Naive thymus-derived CD4-positive, alpha-beta T cell (primary cell): ENCODE data around the gene MIER2. TPM values are rescaled to one million over a fixed set of nuclear protein-coding genes. Genes with fewer than 3 reads are reported as not detected.

Experiments
- ATAC-seq: fragments of 150-1000 bp; cut with Tn5 transposase; 2 replicates; pipeline ENCODE4 v1.10.0; 2021; ENCODE audit warnings: mild to moderate bottlenecking, moderate library complexity
- CTCF ChIA-PET: fragments of 350-600 bp; sonication (Branson Sonifier 250); formaldehyde crosslinking; loops from one replicate; lab custom pipeline; 2021; ENCODE audit warnings: antibody characterized with exemption; lab: Charles Lee
- POLR2A ChIA-PET: fragments of 350-600 bp; sonication (Branson Sonifier 250); formaldehyde crosslinking; loops from one replicate; lab custom pipeline; 2021; ENCODE audit warnings: antibody characterized with exemption, inconsistent platforms; lab: Charles Lee
- DNase-seq, 9 donors: peaks; one replicate each; pipeline versions ENCODE4 v3.0.0 to v3.0.0-alpha.2; 2020 to 2022; ENCODE audit warnings: mixed read lengths in 1 of 9
- H3K27ac ChIP-seq: one replicate; pipeline ENCODE4 v1.7.0; 2013; ENCODE audit warnings: mild to moderate bottlenecking, low read depth, low read length, moderate library complexity
- H3K27me3 ChIP-seq, 2 donors: one replicate each; pipeline ENCODE4 v1.7.0; 2013; ENCODE audit warnings: low read length in 2 of 2, mild to moderate bottlenecking in 2 of 2, moderate library complexity in 2 of 2; ENCODE audit not compliant: control insufficient read depth in 2 of 2, insufficient read depth in 2 of 2
- H3K36me3 ChIP-seq, 3 experiments: 1 replicate in 2 of 3; 2 replicates in 1 of 3; pipeline ENCODE4 v1.7.0; 2013; ENCODE audit warnings: low read length in 3 of 3, mild to moderate bottlenecking in 3 of 3, moderate library complexity in 1 of 3; ENCODE audit not compliant: insufficient read depth in 3 of 3, control insufficient read depth in 2 of 3
- H3K4me1 ChIP-seq, 2 donors: one replicate each; pipeline ENCODE4 v1.7.0; 2013; ENCODE audit warnings: low read length in 2 of 2, mild to moderate bottlenecking in 2 of 2, moderate library complexity in 1 of 2; ENCODE audit not compliant: control insufficient read depth in 2 of 2, insufficient read depth in 2 of 2
- H3K4me3 ChIP-seq: 2 replicates; pipeline ENCODE4 v1.7.0; 2013; ENCODE audit warnings: mild to moderate bottlenecking, low read length
- H3K9me3 ChIP-seq, 3 experiments: 1 replicate in 2 of 3; 2 replicates in 1 of 3; pipeline ENCODE4 v1.7.0; 2013; ENCODE audit warnings: low read length in 3 of 3; ENCODE audit not compliant: control insufficient read depth in 2 of 3
- H3K27ac Mint-ChIP-seq, 9 donors: one replicate each; pipeline ENCODE4 v1.8.0; 2020 to 2022; ENCODE audit warnings: mixed read lengths in 9 of 9, mild to moderate bottlenecking in 8 of 9, moderate library complexity in 5 of 9, inconsistent platforms in 2 of 9
- H3K27me3 Mint-ChIP-seq, 5 donors: one replicate each; pipeline ENCODE4 v1.8.0; 2021 to 2022; ENCODE audit warnings: mixed read lengths in 5 of 5, mild to moderate bottlenecking in 1 of 5
- H3K36me3 Mint-ChIP-seq, 5 donors: one replicate each; pipeline ENCODE4 v1.8.0; 2020 to 2022; ENCODE audit warnings: mixed read lengths in 5 of 5, mild to moderate bottlenecking in 3 of 5, inconsistent platforms in 1 of 5
- H3K4me1 Mint-ChIP-seq, 7 donors: one replicate each; pipeline ENCODE4 v1.8.0; 2020 to 2022; ENCODE audit warnings: mixed read lengths in 7 of 7, mild to moderate bottlenecking in 3 of 7, inconsistent platforms in 1 of 7
- H3K4me3 Mint-ChIP-seq, 10 donors: one replicate each; pipeline ENCODE4 v1.8.0; 2020 to 2022; ENCODE audit warnings: mild to moderate bottlenecking in 10 of 10, mixed read lengths in 10 of 10, moderate library complexity in 6 of 10, inconsistent platforms in 2 of 10
- H3K9me3 Mint-ChIP-seq, 11 donors: one replicate each; pipeline ENCODE4 v1.8.0; 2020 to 2022; ENCODE audit warnings: mixed read lengths in 11 of 11, mild to moderate bottlenecking in 4 of 11, inconsistent platforms in 1 of 11, moderate library complexity in 1 of 11
- intact Hi-C, 2 donors: fragments of 100-400 bp; cut with micrococcal nuclease; formaldehyde crosslinking; loops; one replicate each; pipeline ENCODE4 v1.15.1; 2023
- polyA plus RNA-seq, 2 donors: library from polyadenylated mRNA; unstranded; fragments of 300-500 nt; fragmentation: Illumina TruSeq; gene quantifications; one replicate each; pipeline ENCODE4 v1.2.3, GENCODE V29; 2021
- total RNA-seq, 6 experiments: library from RNA in 5 of 6; stranded (reverse) in 5 of 6; gene quantifications; 1 replicate in 5 of 6; 2 replicates in 1 of 6; pipeline ENCODE4 v1.2.3 and lab custom pipeline; 2021 to 2026

MIER2 gene
- total and polyA plus RNA-seq, 7 experiments from 2014 or later: 3.9 to 24.6 (median 16.4) TPM

GRCh38 chr19:291561-292280 lies 52.9 kb downstream of the MIER2 start:
- H3K27ac ChIP-seq: no peak overlapping the region
- no peak for ATAC-seq
- peak overlapping the region in 2 of 10 donors; percentile 32 to 64 for H3K4me3 Mint-ChIP-seq

DNA sequence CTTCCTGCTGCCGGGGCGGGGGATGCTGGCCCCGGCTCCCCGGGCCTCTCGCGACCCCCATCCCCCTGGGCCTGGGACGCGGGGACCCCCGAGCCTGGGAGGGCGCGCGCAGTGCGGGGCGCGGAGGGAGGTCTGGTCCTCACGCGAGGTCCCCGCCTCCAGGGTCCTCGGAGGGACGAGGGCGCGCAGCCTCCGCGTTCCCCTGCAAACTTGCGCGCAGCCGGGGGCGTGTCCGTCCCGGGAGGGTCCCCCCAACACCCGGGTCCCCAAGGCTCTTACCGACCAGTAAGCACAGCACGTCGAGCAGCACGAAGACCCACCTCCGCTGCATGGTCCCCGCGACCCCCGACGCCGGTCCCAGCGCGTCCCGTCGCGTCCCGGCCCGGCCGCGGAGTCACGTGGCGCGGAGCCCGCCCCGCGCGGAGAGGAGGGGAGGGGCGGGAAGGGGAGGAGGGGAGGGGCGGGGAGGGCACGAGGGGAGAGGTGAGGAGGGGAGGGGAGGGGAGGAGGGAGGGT lies 53.5 kb downstream of the MIER2 start, which contains the start of gene PLPP2:
PLPP2 (minus strand) TSS at position 398 of the 516 bp plus-strand sequence; CDS start at position 331, 67 bp downstream.
- Histone ChIP-seq H3K4me1 (peaks cover 0 to 6% of the 10 kb centered on the region in 2 donors), H3K27ac (no peak within 1 kb of the TSS), H3K27me3 (peaks cover 0 to 8% of the 10 kb centered on the region in 2 donors), H3K36me3 (no peaks in the 10 kb centered on the region), H3K4me3 (no peak within 1 kb of the TSS), H3K9me3 (no peaks in the 10 kb centered on the region)
- no peaks in the 10 kb centered on the region for H3K36me3 Mint-ChIP-seq
- ATAC-seq (no peak), DNase-seq (no peak)
- CTCF ChIA-PET: no interaction called here
- peaks cover 40 to 57% (median 49%) of the 10 kb centered on the region in 5 donors for H3K27me3 Mint-ChIP-seq
- intact Hi-C loops: no loop called here
- H3K4me3 Mint-ChIP-seq: peak within 1 kb of the TSS in 9 of 10 donors; percentile 45 to 77 (median 56)
- H3K4me1 Mint-ChIP-seq: peaks cover 0 to 23% (median 16%) of the 10 kb centered on the region in 7 donors
- peaks cover 0 to 2% (median 0%) of the 10 kb centered on the region in 11 donors for H3K9me3 Mint-ChIP-seq
- H3K27ac Mint-ChIP-seq: no peak within 1 kb of the TSS
- POLR2A ChIA-PET: no interaction called here

More at GRCh38 chr19:291561-292280, 52.9 kb downstream of the MIER2 start:
- H3K4me1 Mint-ChIP-seq: peaks cover 0 to 27% (median 16%) of the 10 kb centered on the region in 7 donors
- peaks cover 0 to 2% (median 0%) of the 10 kb centered on the region in 11 donors for H3K9me3 Mint-ChIP-seq
- ChIA-PET CTCF (no interaction called here), POLR2A (no interaction called here)
- H3K27ac Mint-ChIP-seq: no peak overlapping the region
- H3K27me3 Mint-ChIP-seq: peaks cover 44 to 60% (median 49%) of the 10 kb centered on the region in 5 donors
- no peaks in the 10 kb centered on the region for H3K9me3 ChIP-seq
- H3K36me3 ChIP-seq: no peaks in the 10 kb centered on the region
- H3K27me3 ChIP-seq: peaks cover 0 to 8% of the 10 kb centered on the region in 2 donors
- H3K36me3 Mint-ChIP-seq: no peaks in the 10 kb centered on the region
- intact Hi-C loops: no loop called here
- H3K4me3 ChIP-seq: no peak overlapping the region
- H3K4me1 ChIP-seq: peaks cover 0 to 6% of the 10 kb centered on the region in 2 donors
- DNase-seq: no peak

- Mint-ChIP-seq H3K4me1 (peaks cover 0 to 23% (median 16%) of the 10 kb centered on the region in 7 donors), H3K9me3 (peaks cover 0 to 2% (median 0%) of the 10 kb centered on the region in 11 donors), H3K4me3 (peak overlapping the region in 9 of 10 donors; percentile 45 to 77 (median 56)), H3K36me3 (no peaks in the 10 kb centered on the region), H3K27ac (no peak overlapping the region), H3K27me3 (peaks cover 40 to 54% (median 49%) of the 10 kb centered on the region in 5 donors)
- intact Hi-C loops: no loop called here
- peaks cover 0 to 8% of the 10 kb centered on the region in 2 donors for H3K27me3 ChIP-seq
- no peak overlapping the region for H3K27ac ChIP-seq
- no peak for DNase-seq
- no peaks in the 10 kb centered on the region for H3K36me3 ChIP-seq
- ChIA-PET CTCF (no interaction called here), POLR2A (no interaction called here)
- no peak overlapping the region for H3K4me3 ChIP-seq
- H3K9me3 ChIP-seq: no peaks in the 10 kb centered on the region
- peaks cover 0 to 6% of the 10 kb centered on the region in 2 donors for H3K4me1 ChIP-seq
- ATAC-seq: no peak
These were observed 54.1 kb downstream of the MIER2 start for GRCh38 chr19:290372-291005.

DNA sequence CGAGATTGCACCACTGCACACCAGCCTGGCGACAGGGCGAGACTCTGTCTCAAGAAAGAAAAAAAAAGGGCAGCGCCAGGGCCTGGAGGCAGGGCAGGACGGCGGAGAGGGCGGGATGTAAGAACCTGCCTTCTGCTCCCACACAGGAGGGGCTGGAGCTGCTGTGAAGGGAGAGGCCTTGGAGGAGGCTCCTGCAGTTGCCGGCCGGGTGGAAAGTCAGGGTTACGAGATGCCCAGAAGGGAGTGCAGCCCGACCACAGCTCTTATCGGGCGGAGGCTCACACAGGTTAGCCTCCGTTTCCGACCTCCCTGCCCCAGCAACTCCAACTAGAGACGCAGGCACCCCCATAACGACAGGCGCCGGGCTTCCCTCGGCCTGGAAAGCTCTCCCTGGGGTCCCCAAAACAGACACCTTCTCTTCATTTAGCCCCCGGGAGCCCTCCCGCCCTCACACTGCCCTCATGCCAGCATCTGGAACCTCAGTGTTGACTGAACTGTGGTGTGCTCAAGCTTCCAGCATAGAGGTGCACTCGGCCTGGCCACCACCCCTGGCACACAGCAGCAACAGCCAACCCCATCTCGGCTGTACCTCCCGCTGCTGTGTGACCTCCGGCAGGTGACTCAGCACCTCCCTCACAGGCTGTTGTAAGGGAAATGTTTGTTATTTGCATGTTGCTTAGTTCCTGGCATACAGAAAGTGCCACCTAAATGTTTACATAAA lies 54.8 kb downstream of the MIER2 start:
- DNase-seq (peak in 1 of 9 donors; percentile 10), ATAC-seq (peak; percentile 57)
- Mint-ChIP-seq H3K36me3 (no peaks in the 10 kb centered on the region), H3K9me3 (peaks cover 0 to 2% (median 0%) of the 10 kb centered on the region in 11 donors), H3K4me3 (peak overlapping the region in 9 of 10 donors; percentile 45 to 77 (median 56)), H3K27ac (no peak overlapping the region), H3K4me1 (peaks cover 0 to 22% (median 15%) of the 10 kb centered on the region in 7 donors), H3K27me3 (peaks cover 39 to 50% (median 47%) of the 10 kb centered on the region in 5 donors)
- Histone ChIP-seq H3K4me1 (peaks cover 0 to 6% of the 10 kb centered on the region in 2 donors), H3K9me3 (no peaks in the 10 kb centered on the region), H3K36me3 (no peaks in the 10 kb centered on the region), H3K4me3 (no peak overlapping the region), H3K27me3 (peaks cover 0 to 8% of the 10 kb centered on the region in 2 donors), H3K27ac (no peak overlapping the region)
- POLR2A ChIA-PET: no interaction called here
- intact Hi-C loops: no loop called here
- CTCF ChIA-PET: interaction anchor here (0.7 kb wide), 1 partner anchor 221 kb away, joined by 3 read pairs; no protein-coding TSS in a partner anchor

- H3K4me1 ChIP-seq: peaks cover 0 to 6% of the 10 kb centered on the region in 2 donors
- Mint-ChIP-seq H3K36me3 (no peaks in the 10 kb centered on the region), H3K9me3 (peaks cover 0 to 2% (median 0%) of the 10 kb centered on the region in 11 donors), H3K27me3 (peaks cover 30 to 44% (median 41%) of the 10 kb centered on the region in 5 donors), H3K27ac (peak overlapping the region in 1 of 9 donors; percentile 33), H3K4me1 (peaks cover 0 to 13% (median 6%) of the 10 kb centered on the region in 7 donors), H3K4me3 (peak overlapping the region in 1 of 10 donors; percentile 58)
- H3K4me3 ChIP-seq: no peak overlapping the region
- DNase-seq: no peak
- H3K36me3 ChIP-seq: no peaks in the 10 kb centered on the region
- H3K27me3 ChIP-seq: peaks cover 0 to 8% of the 10 kb centered on the region in 2 donors
- CTCF ChIA-PET: no interaction called here
- H3K27ac ChIP-seq: no peak overlapping the region
- no peak for ATAC-seq
- POLR2A ChIA-PET: no interaction called here
- intact Hi-C loops: no loop called here
- no peaks in the 10 kb centered on the region for H3K9me3 ChIP-seq
These were observed 55.7 kb downstream of the MIER2 start for GRCh38 chr19:288911-289310.

DNA sequence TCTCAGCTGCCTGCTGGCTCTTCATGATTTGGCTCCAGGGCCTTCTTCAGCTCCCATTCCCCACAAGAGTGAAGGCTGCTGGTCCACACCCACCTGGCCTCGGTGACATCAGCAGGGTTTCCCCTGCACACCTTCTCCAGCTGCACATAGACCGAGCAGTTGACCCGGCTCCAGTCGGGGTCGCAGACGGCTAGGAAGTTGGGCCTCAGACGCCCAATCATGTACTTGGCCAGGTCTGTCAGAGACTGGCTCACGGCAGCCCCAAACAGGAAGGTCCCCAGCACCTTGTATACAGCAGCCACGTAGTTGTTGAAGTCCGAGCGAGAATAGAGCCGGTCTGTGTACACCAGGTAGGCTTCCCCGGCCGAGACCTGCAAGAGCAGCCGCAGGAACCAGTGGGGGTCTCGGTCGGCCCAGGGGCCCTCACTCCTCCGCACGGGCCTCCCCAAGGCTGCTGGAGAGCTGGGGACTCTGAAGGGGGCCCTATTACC lies 57.2 kb downstream of the MIER2 start:
- Histone ChIP-seq H3K36me3 (no peaks in the 10 kb centered on the region), H3K27ac (no peak overlapping the region), H3K4me1 (peaks cover 0 to 6% of the 10 kb centered on the region in 2 donors), H3K4me3 (no peak overlapping the region), H3K9me3 (no peaks in the 10 kb centered on the region), H3K27me3 (peaks cover 0 to 8% of the 10 kb centered on the region in 2 donors)
- ChIA-PET POLR2A (no interaction called here), CTCF (no interaction called here)
- Mint-ChIP-seq H3K27me3 (peaks cover 16 to 36% (median 31%) of the 10 kb centered on the region in 5 donors), H3K4me3 (no peak overlapping the region), H3K36me3 (no peaks in the 10 kb centered on the region), H3K4me1 (peaks cover 0 to 7% (median 4%) of the 10 kb centered on the region in 7 donors), H3K9me3 (peaks cover 0 to 2% (median 0%) of the 10 kb centered on the region in 11 donors), H3K27ac (no peak overlapping the region)
- ATAC-seq: no peak
- no peak for DNase-seq
- intact Hi-C loops: no loop called here
